SW 1271 (cell line): ENCODE results near the gene WBP1.
A peak's percentile ranks its signal among the peaks of the same experiment; 100 is the strongest.
"Not testable (repeated sequence)": the region's sequence is repeated elsewhere in the genome, so short reads cannot be mapped to it uniquely, and the experiment has no call there.

Experiments
- DNase-seq, 2 experiments: peaks; one replicate each; lab custom pipeline; 2025; lab: John Stamatoyannopoulos, UW

The WBP1 gene

GRCh38 chr2:74454654-74455511 is 3.4 kb upstream of the WBP1 start, which contains the start of gene INO80B:
Gene INO80B, plus strand, starts transcription at chr2:74455087. Its CDS starts 30 bp downstream, at chr2:74455117.
- DNase-seq = peak; percentile 91 to 97

- DNase-seq = peak in 1 of 2 experiments; percentile 44
These were observed 1.1 kb upstream of the WBP1 start for GRCh38 chr2:74457129-74457548.

- peak in 1 of 2 experiments; percentile 74 for DNase-seq
These were observed 598 bp upstream of the WBP1 start for GRCh38 chr2:74457549-74458131.

GRCh38 chr2:74458938-74459363 is 713 bp downstream of the WBP1 start:
- no peak for DNase-seq

- not testable (repeated sequence) for DNase-seq
These were observed 1.4 kb downstream of the WBP1 start for GRCh38 chr2:74459503-74460118.

GRCh38 chr2:74460187-74460586 is 1.9 kb downstream of the WBP1 start:
- not testable (repeated sequence) for DNase-seq

GRCh38 chr2:74461187-74462053 is 3.2 kb downstream of the WBP1 start:
- no peak for DNase-seq

- no peak for DNase-seq
These were observed 4.0 kb downstream of the WBP1 start for GRCh38 chr2:74462054-74462785.

- DNase-seq = no peak
These were observed 4.5 kb downstream of the WBP1 start for GRCh38 chr2:74462786-74463105.

GRCh38 chr2:74464406-74464805 is 6.2 kb downstream of the WBP1 start:
- DNase-seq = no peak

- DNase-seq = not testable (repeated sequence)
These were observed 12.5 kb downstream of the WBP1 start for GRCh38 chr2:74470742-74471141.

- DNase-seq = no peak
These were observed 13.3 kb downstream of the WBP1 start for GRCh38 chr2:74471332-74472065.

GRCh38 chr2:74472086-74472944 is 14.1 kb downstream of the WBP1 start, which contains the start of gene MRPL53:
Gene MRPL53, minus strand, starts transcription at chr2:74472680. Its CDS starts 20 bp downstream, at chr2:74472660.
- DNase-seq = peak; percentile 86

- DNase-seq = no peak
These were observed 14.7 kb downstream of the WBP1 start for GRCh38 chr2:74472945-74473258.

GRCh38 chr2:74474481-74474880 is 16.2 kb downstream of the WBP1 start:
- no peak for DNase-seq

GRCh38 chr2:74474899-74475298 is 16.7 kb downstream of the WBP1 start:
- DNase-seq = no peak

- no peak for DNase-seq
These were observed 23.2 kb downstream of the WBP1 start for GRCh38 chr2:74481431-74481830.

GRCh38 chr2:74481961-74482800 is 23.9 kb downstream of the WBP1 start:
- peak in 1 of 2 experiments; percentile 72 for DNase-seq
